Ovary (tissue), 9 donors: ENCODE data around the gene COX19. TPM values are rescaled to one million over a fixed set of nuclear protein-coding genes. Genes with fewer than 3 reads are reported as not detected.
A peak's percentile ranks its signal among the peaks of the same experiment; 100 is the strongest.

Experiments used
- DNase-seq, 5 donors: peaks; one replicate each; pipeline ENCODE4 v3.0.0-alpha.2; 2019 to 2020
- H3K27ac ChIP-seq, 2 donors: fragments of 200-600 bp; one replicate each; pipeline versions ENCODE4 v1.5.1 to v1.8.0; 2019 to 2022
- H3K27me3 ChIP-seq: fragments of 200-600 bp; one replicate; pipeline ENCODE4 v1.8.0; 2022
- H3K36me3 ChIP-seq: fragments of 200-600 bp; sonication (generic); one replicate; pipeline ENCODE4 v1.5.1; 2019
- H3K4me1 ChIP-seq: one replicate; pipeline ENCODE4 v1.8.1; 2013; ENCODE audit warnings: mild to moderate bottlenecking, moderate library complexity; ENCODE audit not compliant: insufficient read depth
- H3K4me3 ChIP-seq: fragments of 200-600 bp; sonication (generic); one replicate; pipeline ENCODE4 v1.5.1; 2017
- H3K9me3 ChIP-seq, 2 donors: fragments of 200-600 bp in 1 of 2; sonication (generic) in 1 of 2; one replicate each; pipeline versions ENCODE4 v1.5.1 to v1.8.1; 2013 to 2019; ENCODE audit warnings: mild to moderate bottlenecking in 1 of 2, moderate library complexity in 1 of 2
- CTCF ChIP-seq, 3 donors: fragments of 450-650 bp in 2 of 3; fragments of 200-600 bp in 1 of 3; IDR thresholded peaks; one replicate each; pipeline versions ENCODE4 v1.5.1 to v1.8.0; 2016 to 2022; ENCODE audit warnings: antibody characterized with exemption in 3 of 3, mild to moderate bottlenecking in 1 of 3
- EP300 ChIP-seq: sonication (generic); formaldehyde crosslinking; IDR thresholded peaks from one replicate; pipeline ENCODE4 v1.6.1; 2017; ENCODE audit warnings: antibody characterized with exemption
- POLR2A ChIP-seq: fragments of 450-650 bp; IDR thresholded peaks from one replicate; pipeline ENCODE4 v1.6.1; 2017; ENCODE audit warnings: antibody characterized with exemption, mild to moderate bottlenecking, moderate library complexity
- WGBS, 3 donors: extraction: QIAGEN DNeasy Blood & Tissue Kit in 1 of 3; methylation state at CpG; one replicate each; pipeline versions ENCODE4 v1.1.5 to v1.1.7; 2013 to 2017; 5-methylcytosine and 5-hydroxymethylcytosine counted together
- intact Hi-C, 4 donors: fragments of 100-400 bp; cut with DNase I; formaldehyde crosslinking; loops; one replicate each; pipeline versions ENCODE4 v1.11.0 to v1.15.1; 2022 to 2023
- polyA plus RNA-seq, 2 donors: library from polyadenylated mRNA; stranded (reverse); fragments of 200-250 nt in 1 of 2; fragments of 350-450 nt in 1 of 2; fragmentation: Illumina TruSeq in 1 of 2; extraction: RNeasy Lipid Tissue Mini Kit (QIAGEN cat#74804) in 1 of 2; gene quantifications; one replicate each; pipeline ENCODE4 v1.2.3, GENCODE V29; 2013 to 2014
- total RNA-seq, 7 donors: library from RNA; depleted of rRNA in 2 of 7; stranded (reverse); fragments of >200 nt in 2 of 7; fragmentation: NEBNext Ultra II Directional in 3 of 7; extraction: Animal tissue kit (Norgen Biotek cat#: 25700) in 3 of 7; gene quantifications; one replicate each; pipeline versions ENCODE4 v1.1.0 to v1.2.4, GENCODE V29; 2016 to 2023
- donor health status: DM: no; HTN: no; CAD: no; lungs with moderate emphysema.
- donor health status: DM: no; HTN: no; CAD: no.
- donor health status: Bipolar disorder and iron deficiency.
- donor health status: DM: yes; HTN: yes; CAD: no.
- donor health status: DM: no; HTN: no; CAD: no.
- donor health status: DM: yes; HTN: yes; CAD: no.

Gene COX19
- total and polyA plus RNA-seq, 9 donors: 6.7 to 15.2 (median 10.3) TPM

GRCh38 chr7:999941-1000935, 24.9 kb upstream of the COX19 start:
- no peaks in the 10 kb centered on the region for H3K4me1 ChIP-seq

DNA sequence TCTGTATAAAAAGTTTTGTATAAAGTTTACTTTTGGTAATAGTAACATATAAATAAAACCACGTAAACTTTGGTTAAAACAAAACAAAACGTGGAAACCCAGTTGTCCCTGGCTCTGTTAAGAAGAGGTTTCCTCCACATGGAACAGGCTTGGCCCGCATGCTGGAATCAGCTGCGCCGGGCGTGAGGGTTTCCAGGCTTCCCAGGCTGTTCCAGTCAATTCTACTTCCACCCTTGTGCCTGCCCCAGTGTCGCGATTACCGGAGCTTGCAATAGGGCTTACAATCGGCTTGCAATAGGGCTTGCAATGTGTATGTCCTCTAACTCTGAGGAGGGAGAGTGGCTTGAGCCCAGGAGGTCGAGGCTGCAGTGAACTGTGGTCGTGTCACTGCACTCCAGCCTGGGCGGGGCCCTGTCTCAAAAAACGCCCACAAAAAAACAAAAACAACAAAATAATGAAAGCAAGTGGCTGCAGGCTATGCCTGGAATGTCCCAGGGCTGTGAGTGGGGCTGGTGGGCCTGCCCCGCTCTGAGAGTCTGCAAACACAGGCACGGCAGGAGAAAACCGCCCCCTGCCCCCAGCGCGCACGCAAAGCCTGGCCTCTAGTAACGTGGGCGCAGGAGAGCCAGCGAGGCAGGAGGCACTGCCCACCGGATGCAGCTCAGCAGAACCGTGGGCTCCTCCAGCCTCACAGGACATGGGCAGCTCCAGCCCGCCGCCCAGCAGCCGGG, 24.0 kb upstream of the COX19 start:
- Histone ChIP-seq H3K27ac (no peak overlapping the region), H3K27me3 (no peaks in the 10 kb centered on the region), H3K4me1 (no peaks in the 10 kb centered on the region), H3K4me3 (no peak overlapping the region), H3K36me3 (no peaks in the 10 kb centered on the region), H3K9me3 (no peaks in the 10 kb centered on the region)
- TF ChIP-seq EP300: no peak
- TF ChIP-seq POLR2A: no peak
- TF ChIP-seq CTCF (IDR thresholded peaks at IDR 0.05): no peak
- WGBS, 3 donors: 81 to 89% (median 83%) methylated on average over 28 of the region's 28 CpGs
- DNase-seq: no peak
- intact Hi-C loops: loop anchor here in 1 of 4 donors (10.0 kb wide), 1 partner anchor 175 kb away; no protein-coding TSS in a partner anchor

More at GRCh38 chr7:999941-1000935, 24.9 kb upstream of the COX19 start:
- intact Hi-C loops: loop anchor here in 1 of 4 donors (10.0 kb wide), 1 partner anchor 175 kb away; no protein-coding TSS in a partner anchor
- Histone ChIP-seq H3K4me3 (no peak overlapping the region), H3K27ac (no peak overlapping the region), H3K27me3 (no peaks in the 10 kb centered on the region), H3K9me3 (no peaks in the 10 kb centered on the region), H3K36me3 (no peaks in the 10 kb centered on the region)
- 86 to 91% (median 88%) methylated on average over 43 to 52 of the region's 52 CpGs for WGBS, 3 donors
- TF ChIP-seq EP300: no peak
- TF ChIP-seq CTCF (IDR thresholded peaks at IDR 0.05): no peak
- TF ChIP-seq POLR2A: no peak
- peak in 1 of 5 donors; percentile 19 for DNase-seq

- intact Hi-C loops: loop anchor here in 1 of 4 donors (10.0 kb wide), 1 partner anchor 177 kb away; no protein-coding TSS in a partner anchor
- H3K27me3 ChIP-seq: no peaks in the 10 kb centered on the region
Measured at GRCh38 chr7:997404-998395, 22.4 kb upstream of the COX19 start.

More at GRCh38 chr7:997404-998395, 22.4 kb upstream of the COX19 start:
- no peak overlapping the region for H3K4me3 ChIP-seq
- DNase-seq: no peak
- H3K36me3 ChIP-seq: no peaks in the 10 kb centered on the region
- WGBS, 3 donors: 56 to 66% (median 62%) methylated on average over 44 to 45 of the region's 45 CpGs
- H3K4me1 ChIP-seq: peaks cover 7% of the 10 kb centered on the region
- H3K27ac ChIP-seq: no peak overlapping the region
- H3K9me3 ChIP-seq: no peaks in the 10 kb centered on the region
- no peak for TF ChIP-seq POLR2A
- no peak for TF ChIP-seq CTCF (IDR thresholded peaks at IDR 0.05)
- no peak for TF ChIP-seq EP300
